HL-60/S4 (cell line): ENCODE measurements around the gene SLC25A41.
"Not testable (repeated sequence)": the region's sequence is repeated elsewhere in the genome, so short reads cannot be mapped to it uniquely, and the experiment has no call there.

Experiments used
- in situ Hi-C: fragments of 300-500 bp; cut with MboI; formaldehyde crosslinking; loops from 2 replicates; pipeline ENCODE4 v1.14.3; 2022; ENCODE audit warnings: low sequenced_read_pairs

The SLC25A41 gene

GRCh38 chr19:6412447-6413091 lies 21.0 kb downstream of the SLC25A41 start:
- in situ Hi-C loops, result no loop called here

- in situ Hi-C loops, result no loop called here
Observed at GRCh38 chr19:6412061-6412446, 21.5 kb downstream of the SLC25A41 start.

- in situ Hi-C loops, result no loop called here
Observed at GRCh38 chr19:6409346-6409745, 24.2 kb downstream of the SLC25A41 start.

GRCh38 chr19:6406401-6406800 lies 27.2 kb downstream of the SLC25A41 start:
- in situ Hi-C loops, result no loop called here

- in situ Hi-C loops, result no loop called here
Observed at GRCh38 chr19:6402837-6403608, 30.5 kb downstream of the SLC25A41 start.

- in situ Hi-C loops, result no loop called here
Observed at GRCh38 chr19:6402058-6402457, 31.5 kb downstream of the SLC25A41 start.

- in situ Hi-C loops, result not testable (repeated sequence)
Observed at GRCh38 chr19:6400062-6400944, 33.3 kb downstream of the SLC25A41 start.

GRCh38 chr19:6396305-6396704 lies 37.3 kb downstream of the SLC25A41 start:
- in situ Hi-C loops, result no loop called here

GRCh38 chr19:6394831-6395230 lies 38.7 kb downstream of the SLC25A41 start:
- in situ Hi-C loops, result no loop called here

- in situ Hi-C loops, result no loop called here
Observed at GRCh38 chr19:6393983-6394412, 39.6 kb downstream of the SLC25A41 start.

- in situ Hi-C loops, result no loop called here
Observed at GRCh38 chr19:6393074-6393982, 40.2 kb downstream of the SLC25A41 start, which contains the start of gene GTF2F1. TSS of gene GTF2F1 (minus strand) at chr19:6393164. CDS start at chr19:6392995, 169 bp downstream.

GRCh38 chr19:6392221-6393073 lies 41.1 kb downstream of the SLC25A41 start:
- in situ Hi-C loops, result no loop called here

GRCh38 chr19:6387372-6387771 lies 46.2 kb downstream of the SLC25A41 start:
- in situ Hi-C loops, result no loop called here

GRCh38 chr19:6384381-6384780 lies 49.2 kb downstream of the SLC25A41 start:
- in situ Hi-C loops, result no loop called here

- in situ Hi-C loops, result no loop called here
Observed at GRCh38 chr19:6383188-6383587, 50.4 kb downstream of the SLC25A41 start.

- in situ Hi-C loops, result no loop called here
Observed at GRCh38 chr19:6381030-6381750, 52.4 kb downstream of the SLC25A41 start.

GRCh38 chr19:6379744-6380143 lies 53.8 kb downstream of the SLC25A41 start:
- in situ Hi-C loops, result no loop called here

GRCh38 chr19:6378486-6378885 lies 55.1 kb downstream of the SLC25A41 start:
- in situ Hi-C loops, result no loop called here

GRCh38 chr19:6378041-6378440 lies 55.5 kb downstream of the SLC25A41 start:
- in situ Hi-C loops, result no loop called here
